A549 (cell line): ENCODE data around the gene TRIM7.

ENCODE experiments used
- RCOR1 ChIP-seq: fragments of 150-350 bp; IDR thresholded peaks from 2 replicates; pipeline ENCODE4 v1.6.1; 2014; ENCODE audit warnings: antibody characterized with exemption, low read length, low read depth
- TF ChIP-seq, protein P1 (sequence below): fragments of >200 bp; sonication (Bioruptor Twin); formaldehyde crosslinking; IDR thresholded peaks from 3 replicates; pipeline ENCODE4 v1.5.1; 2016

DNA sequence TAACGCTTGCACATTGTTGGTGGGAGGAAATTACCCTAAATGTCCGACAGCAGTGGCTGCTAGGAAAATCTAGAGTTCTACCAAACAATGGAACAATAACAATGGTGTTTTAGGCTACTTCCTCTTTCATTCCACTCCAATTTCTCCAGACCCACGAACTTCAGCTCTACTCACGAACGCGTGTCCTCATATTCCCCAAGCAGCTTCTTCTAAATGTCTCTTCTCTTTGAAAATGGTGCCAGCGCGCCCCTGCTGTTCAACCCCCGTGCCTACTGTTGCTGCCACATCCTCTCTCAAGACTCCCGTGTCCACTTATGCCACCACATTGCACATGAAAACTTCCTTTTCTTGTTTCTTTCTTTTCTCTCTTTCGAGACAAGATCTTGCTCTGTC lies 32.0 kb downstream of the TRIM7 start:
- TF ChIP-seq, protein P1, sequence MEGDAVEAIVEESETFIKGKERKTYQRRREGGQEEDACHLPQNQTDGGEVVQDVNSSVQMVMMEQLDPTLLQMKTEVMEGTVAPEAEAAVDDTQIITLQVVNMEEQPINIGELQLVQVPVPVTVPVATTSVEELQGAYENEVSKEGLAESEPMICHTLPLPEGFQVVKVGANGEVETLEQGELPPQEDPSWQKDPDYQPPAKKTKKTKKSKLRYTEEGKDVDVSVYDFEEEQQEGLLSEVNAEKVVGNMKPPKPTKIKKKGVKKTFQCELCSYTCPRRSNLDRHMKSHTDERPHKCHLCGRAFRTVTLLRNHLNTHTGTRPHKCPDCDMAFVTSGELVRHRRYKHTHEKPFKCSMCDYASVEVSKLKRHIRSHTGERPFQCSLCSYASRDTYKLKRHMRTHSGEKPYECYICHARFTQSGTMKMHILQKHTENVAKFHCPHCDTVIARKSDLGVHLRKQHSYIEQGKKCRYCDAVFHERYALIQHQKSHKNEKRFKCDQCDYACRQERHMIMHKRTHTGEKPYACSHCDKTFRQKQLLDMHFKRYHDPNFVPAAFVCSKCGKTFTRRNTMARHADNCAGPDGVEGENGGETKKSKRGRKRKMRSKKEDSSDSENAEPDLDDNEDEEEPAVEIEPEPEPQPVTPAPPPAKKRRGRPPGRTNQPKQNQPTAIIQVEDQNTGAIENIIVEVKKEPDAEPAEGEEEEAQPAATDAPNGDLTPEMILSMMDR, result peak; percentile 31; the same call in 2 of the 3 replicates
- TF ChIP-seq RCOR1, result no peak
